GM19240 (cell line): ENCODE results near the gene TRMT112.

Experiments used
- DNase-seq: peaks from one replicate; pipeline ENCODE4 v3.0.0; 2011; ENCODE audit warnings: low spot score; ENCODE audit not compliant: insufficient read length

Gene TRMT112

DNA sequence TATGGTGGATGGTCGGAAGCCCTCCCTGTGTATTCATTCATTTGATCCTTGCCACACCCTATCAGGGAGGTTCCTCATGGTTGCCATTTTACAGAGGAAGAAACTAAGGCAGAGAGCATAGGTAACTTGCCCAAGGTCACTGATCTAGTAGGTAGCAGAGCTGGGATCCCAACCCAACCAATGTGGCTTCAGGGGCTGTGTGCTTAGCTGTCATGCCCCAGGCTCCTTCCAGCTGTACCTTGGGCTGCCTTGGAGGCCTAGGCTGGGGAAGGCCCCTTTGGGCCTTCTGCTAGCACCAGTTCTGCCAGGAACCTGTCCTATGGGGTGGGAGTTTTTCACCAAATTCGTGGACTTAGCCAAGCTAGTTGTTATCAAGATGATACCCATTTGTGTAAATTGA, 41.5 kb downstream of the TRMT112 start:
- no peak for DNase-seq

- no peak for DNase-seq
These were observed 42.1 kb downstream of the TRMT112 start for GRCh38 chr11:64275031-64275800.

DNA sequence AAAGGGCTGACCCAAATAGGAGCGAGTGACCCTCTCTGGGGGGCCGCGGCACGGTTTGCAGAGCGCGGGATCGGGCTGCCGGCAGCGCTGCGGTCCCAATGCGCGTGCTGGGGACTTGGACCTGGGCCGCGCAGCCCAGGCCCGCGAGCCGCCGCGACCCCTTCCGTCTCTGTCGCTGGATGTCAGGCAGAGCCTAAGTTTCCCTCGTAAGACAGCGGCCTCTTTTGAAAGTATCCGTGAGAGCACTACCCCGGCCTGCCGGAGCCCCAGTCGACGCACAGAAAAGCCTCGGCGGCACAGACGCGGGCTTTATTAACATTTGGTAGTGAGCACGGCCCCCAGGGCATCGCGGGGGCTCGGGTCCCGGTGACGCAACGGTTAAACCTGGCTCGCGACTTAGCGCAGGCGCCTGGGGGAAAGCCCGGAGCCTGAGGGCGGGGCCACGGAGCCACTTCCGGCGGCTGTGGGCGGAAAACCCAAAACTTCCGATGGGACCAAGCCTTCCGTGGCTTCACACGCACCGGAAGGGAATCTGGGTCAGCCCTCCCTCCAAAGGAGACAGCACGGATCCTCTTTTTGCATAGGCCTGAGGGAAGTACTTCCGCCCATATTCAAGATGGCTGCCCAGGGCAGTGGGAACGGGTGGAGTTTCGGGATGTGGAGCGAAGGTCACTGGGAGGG, 47.7 kb downstream of the TRMT112 start:
- peak; percentile 74 for DNase-seq

DNA sequence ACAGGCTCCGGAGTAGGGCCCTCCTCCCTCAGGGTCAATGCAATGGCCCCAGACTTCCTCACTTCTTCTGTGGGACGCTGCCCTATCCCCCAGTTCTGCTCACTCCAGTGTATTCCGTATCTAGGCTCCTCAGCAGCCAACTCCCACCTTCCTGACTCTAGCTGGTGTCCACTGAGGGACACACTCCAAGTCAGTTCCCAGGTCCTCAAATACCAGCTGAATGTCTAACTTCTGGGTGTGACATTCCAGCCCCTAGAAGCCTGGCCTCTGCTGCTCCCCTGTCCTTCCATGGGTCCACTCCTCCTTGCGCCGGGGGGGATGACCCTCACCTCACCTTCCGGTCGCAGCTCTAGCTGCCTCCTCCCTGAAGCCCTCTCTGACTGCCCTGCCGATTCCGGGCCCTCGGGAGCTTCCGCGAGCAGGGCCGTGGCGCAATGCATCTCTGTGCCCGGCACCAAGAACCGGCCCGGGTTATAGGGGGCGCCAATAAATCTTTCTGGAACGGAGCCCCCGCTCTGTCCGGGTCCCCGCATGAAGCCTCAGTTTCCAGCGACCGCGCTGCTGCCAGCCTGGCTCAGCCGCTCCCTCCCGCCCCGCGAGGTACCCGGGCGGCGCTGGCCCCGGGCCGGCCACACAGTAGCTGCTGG, 48.3 kb downstream of the TRMT112 start:
- no peak for DNase-seq

DNA sequence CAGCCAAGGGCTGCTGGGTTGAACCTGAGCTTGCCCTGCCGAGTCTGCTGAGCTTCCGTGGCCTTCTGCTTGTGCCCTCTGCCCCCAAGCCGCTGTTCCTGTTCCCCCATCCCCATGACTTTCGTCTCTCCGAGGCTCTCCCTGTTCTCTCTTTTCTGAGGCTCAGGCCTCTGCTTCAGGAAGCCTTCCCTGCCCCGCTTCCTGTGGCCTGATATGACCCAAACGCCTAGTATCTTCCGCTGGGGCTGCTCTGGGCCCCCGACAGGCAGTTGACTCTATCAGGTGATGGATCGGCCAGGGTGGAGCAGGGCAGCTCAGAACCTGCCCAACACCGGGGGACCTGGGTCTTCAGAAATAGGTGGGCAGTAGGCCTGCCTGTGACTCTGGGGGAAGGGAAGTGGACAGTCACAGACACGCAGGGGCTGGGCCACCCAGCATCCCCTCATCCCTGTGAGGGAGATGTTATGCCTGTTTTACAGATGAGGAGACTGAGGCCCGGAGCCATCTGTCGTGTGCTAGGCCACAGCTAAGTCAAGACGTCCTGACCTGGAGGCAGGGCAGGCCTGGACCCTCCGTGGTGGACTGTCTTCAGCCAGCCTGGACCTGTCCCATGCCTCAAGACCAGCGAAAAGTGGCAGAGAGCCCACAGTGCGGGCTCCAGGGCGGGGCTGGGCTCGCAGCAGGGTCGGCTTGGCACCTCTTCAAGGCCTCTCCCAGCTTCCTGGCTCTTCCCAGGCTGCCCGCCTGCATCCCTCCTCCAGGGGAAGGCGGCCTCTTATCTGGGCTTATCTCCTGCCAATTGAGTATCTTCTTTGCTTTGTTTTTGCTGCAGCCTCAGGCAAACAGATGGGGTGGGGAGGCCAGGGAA, 49.1 kb downstream of the TRMT112 start:
- no peak for DNase-seq

DNA sequence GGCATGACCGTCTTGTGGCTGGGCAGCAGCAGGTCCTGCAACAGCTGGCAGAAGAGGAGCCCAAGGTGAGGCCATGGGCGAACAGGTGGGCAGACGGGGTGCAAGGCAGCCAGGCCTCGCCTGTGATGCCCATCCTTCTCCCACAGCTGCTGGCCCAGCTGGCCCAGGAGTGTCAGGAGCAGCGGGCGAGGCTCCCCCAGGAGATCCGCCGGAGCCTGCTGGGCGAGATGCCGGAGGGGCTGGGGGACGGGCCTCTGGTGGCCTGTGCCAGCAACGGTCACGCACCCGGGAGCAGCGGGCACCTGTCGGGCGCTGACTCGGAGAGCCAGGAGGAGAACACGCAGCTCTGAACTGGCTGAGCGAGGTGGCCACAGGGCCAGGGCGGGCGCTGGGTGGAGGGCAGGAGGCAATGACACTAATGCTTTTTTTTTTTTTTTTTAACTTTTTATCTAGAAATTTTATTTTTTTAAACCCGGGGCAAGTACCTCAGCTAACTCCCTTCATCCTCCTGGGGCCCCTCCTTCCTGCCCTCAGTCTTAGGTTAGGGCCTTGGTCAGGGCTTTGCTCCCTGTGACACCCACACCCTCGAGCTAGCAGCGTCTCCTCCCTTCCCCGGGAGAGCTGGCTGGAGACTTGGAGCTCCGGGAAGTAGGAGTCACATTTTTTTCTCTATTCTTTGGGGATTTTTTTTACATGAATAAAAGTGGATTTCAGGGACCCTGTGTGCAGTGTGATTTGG, 50.0 kb downstream of the TRMT112 start:
- DNase-seq, result no peak
